ENCODE data around the gene FAM118B.
"Not testable (repeated sequence)": the region's sequence is repeated elsewhere in the genome, so short reads cannot be mapped to it uniquely, and the experiment has no call there.

FAM118B gene

DNA sequence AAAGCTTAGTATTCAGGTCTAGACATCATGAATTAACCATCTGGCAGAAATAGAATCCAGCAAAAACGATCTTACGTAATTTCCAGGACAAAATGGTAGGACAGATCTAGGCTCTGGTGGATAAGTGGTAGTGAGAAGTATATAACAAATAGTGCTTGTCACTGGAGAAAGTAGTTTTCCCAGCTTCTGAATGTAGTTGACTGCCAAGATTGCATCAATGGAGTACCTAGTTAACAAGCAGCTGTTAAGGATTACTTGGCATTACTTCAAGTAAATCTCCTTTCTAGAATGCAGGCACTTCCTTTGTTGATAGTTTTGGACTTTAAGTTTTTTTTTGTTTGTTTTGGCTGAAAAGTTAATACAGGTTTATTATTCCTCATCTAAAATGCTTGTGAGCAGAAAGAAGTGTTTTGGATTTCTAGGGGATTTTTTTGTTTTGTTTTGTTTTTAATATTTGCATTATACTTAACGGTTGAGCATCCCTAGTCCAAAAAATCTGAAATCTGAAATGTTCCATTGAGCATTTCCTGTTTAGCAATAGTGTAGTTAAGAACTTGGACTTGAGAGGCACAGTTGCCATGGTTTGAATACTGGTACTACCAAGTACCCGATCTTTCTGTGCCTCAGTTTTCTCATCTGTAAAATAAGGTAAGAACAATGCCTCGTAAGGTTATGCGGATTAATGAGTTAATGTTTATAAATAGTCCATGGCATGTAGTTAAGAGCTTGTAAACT lies 20.3 kb downstream of the FAM118B start:
- no peak overlapping the region for H3K4me3 ChIP-seq
- H3K36me3 ChIP-seq, result peaks cover 41% of the 10 kb centered on the region
- no peak overlapping the region for H3K27ac ChIP-seq
- H3K4me1 ChIP-seq, result peaks cover 7% of the 10 kb centered on the region; the same call in 1 of the 2 replicates
- no peaks in the 10 kb centered on the region for H3K9me3 ChIP-seq
- no peak for TF ChIP-seq Cebpa-rat (IDR thresholded peaks at IDR 0.05)
- H3K27me3 ChIP-seq, result no peaks in the 10 kb centered on the region
- H3K4me2 ChIP-seq, result no peak overlapping the region
- no peak overlapping the region for H3K9ac ChIP-seq
- no peaks in the 10 kb centered on the region for H4K20me1 ChIP-seq

DNA sequence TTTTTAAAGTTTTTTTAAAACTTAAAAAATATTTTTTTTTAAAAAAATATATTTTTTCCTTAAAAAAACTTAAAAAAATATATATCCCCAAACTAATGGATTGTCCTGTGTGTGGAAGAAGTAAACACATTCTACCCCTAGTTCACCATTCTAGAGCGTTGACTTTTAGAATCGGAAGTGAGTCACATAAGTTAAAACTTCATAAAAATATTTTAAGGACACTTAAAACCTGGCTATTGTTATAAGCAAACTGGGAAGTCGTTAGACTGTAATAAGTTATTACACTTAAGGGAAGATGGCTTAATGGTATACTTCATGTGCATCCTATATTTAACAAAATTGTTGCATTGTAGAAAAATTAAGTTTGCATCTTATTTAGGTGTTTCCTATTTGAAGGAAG lies 21.1 kb downstream of the FAM118B start:
- peaks cover 7% of the 10 kb centered on the region; the same call in 1 of the 2 replicates for H3K4me1 ChIP-seq
- H3K4me2 ChIP-seq, result no peak overlapping the region
- H3K9ac ChIP-seq, result no peak overlapping the region
- H3K9me3 ChIP-seq, result no peaks in the 10 kb centered on the region
- H3K27me3 ChIP-seq, result no peaks in the 10 kb centered on the region
- no peaks in the 10 kb centered on the region for H4K20me1 ChIP-seq
- TF ChIP-seq Cebpa-rat (IDR thresholded peaks at IDR 0.05), result no peak
- no peak overlapping the region for H3K4me3 ChIP-seq
- no peak overlapping the region for H3K27ac ChIP-seq
- H3K36me3 ChIP-seq, result peaks cover 42% of the 10 kb centered on the region

DNA sequence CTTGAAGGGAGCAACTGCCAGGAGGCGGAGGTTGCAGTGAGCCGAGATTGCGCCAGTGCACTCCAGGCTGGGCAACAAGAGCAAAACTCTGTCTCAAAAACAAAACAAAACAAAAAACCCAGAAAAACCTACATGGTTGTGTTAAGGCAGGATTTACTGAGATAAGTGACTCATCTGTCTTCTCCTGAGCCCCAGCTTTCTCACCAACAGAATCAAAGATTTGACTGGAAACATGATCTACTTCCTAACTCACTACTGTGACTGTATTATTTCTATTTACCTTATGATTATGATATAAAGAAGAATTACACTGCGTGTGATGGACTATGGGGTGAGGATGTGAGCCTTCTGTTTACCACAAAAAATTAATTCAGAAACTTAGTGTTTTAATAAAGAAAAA lies 21.8 kb downstream of the FAM118B start:
- Histone ChIP-seq H3K4me2 (no peak overlapping the region), H3K27ac (no peak overlapping the region), H4K20me1 (no peaks in the 10 kb centered on the region), H3K27me3 (no peaks in the 10 kb centered on the region), H3K36me3 (peaks cover 49% of the 10 kb centered on the region), H3K9me3 (no peaks in the 10 kb centered on the region), H3K4me1 (peaks cover 7% of the 10 kb centered on the region; the same call in 1 of the 2 replicates), H3K4me3 (no peak overlapping the region), H3K9ac (no peak overlapping the region)
- TF ChIP-seq Cebpa-rat (IDR thresholded peaks at IDR 0.05), result no peak

DNA sequence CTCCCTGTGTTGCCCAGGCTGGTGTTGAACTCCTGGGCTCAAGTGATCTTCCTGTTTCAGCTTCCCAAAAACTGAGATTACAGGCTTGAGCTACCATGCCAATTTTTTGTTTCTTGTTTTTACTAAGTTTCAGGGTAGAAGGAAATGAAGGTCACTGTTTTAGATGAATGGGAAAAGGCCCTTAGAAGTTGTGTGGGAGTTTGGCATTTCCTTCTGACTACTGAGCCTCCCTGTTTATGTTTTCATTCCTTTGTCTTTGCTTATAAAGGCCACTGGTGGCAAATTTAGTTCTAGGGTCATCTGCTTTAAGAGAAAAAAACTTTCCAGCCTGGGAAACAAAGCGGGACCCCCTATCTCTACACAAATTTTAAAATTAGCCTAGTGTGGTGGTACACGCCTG lies 35.1 kb downstream of the FAM118B start:
- no peaks in the 10 kb centered on the region for H3K9me3 ChIP-seq
- TF ChIP-seq Cebpa-rat (IDR thresholded peaks at IDR 0.05), result no peak
- no peaks in the 10 kb centered on the region for H3K4me1 ChIP-seq
- no peak overlapping the region for H3K27ac ChIP-seq
- no peak overlapping the region for H3K4me2 ChIP-seq
- H3K4me3 ChIP-seq, result no peak overlapping the region
- no peak overlapping the region for H3K9ac ChIP-seq
- H3K27me3 ChIP-seq, result no peaks in the 10 kb centered on the region
- H3K36me3 ChIP-seq, result peaks cover 65% of the 10 kb centered on the region
- H4K20me1 ChIP-seq, result no peaks in the 10 kb centered on the region

- Histone ChIP-seq H4K20me1 (no peaks in the 10 kb centered on the region), H3K4me3 (no peak overlapping the region), H3K27ac (no peak overlapping the region), H3K27me3 (no peaks in the 10 kb centered on the region), H3K9me3 (no peaks in the 10 kb centered on the region), H3K4me2 (no peak overlapping the region), H3K9ac (no peak overlapping the region), H3K36me3 (peaks cover 82% of the 10 kb centered on the region), H3K4me1 (no peaks in the 10 kb centered on the region)
- no peak for TF ChIP-seq Cebpa-rat (IDR thresholded peaks at IDR 0.05)
Measured at GRCh38 chr11:126253265-126253664, 41.7 kb downstream of the FAM118B start.

- no peak overlapping the region for H3K9ac ChIP-seq
- peaks cover 86% of the 10 kb centered on the region for H3K36me3 ChIP-seq
- TF ChIP-seq Cebpa-rat (IDR thresholded peaks at IDR 0.05), result no peak
- H3K27ac ChIP-seq, result no peak overlapping the region
- no peaks in the 10 kb centered on the region for H3K27me3 ChIP-seq
- no peaks in the 10 kb centered on the region for H4K20me1 ChIP-seq
- no peak overlapping the region for H3K4me3 ChIP-seq
- no peak overlapping the region for H3K4me2 ChIP-seq
- H3K9me3 ChIP-seq, result no peaks in the 10 kb centered on the region
- no peaks in the 10 kb centered on the region for H3K4me1 ChIP-seq
Measured at GRCh38 chr11:126254819-126255218, 43.2 kb downstream of the FAM118B start.

DNA sequence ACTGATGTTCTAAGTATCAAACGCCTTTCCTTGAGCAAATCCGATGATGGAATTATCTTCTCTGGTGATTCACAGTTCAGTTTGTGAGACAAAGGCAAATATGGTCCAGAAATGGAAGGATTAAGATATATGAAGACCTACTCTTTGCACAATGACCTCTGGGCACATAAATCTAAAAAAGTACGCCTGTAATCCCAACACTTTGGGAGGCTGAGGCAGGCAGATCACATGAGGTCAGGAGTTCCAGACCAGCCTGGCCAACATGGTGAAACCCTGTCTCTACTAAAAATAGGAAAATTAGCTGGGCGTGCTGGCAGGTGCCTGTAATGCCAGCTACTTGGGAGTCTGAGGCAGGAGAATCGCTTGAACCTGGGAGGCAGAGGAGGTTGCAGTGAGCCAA lies 43.9 kb downstream of the FAM118B start:
- not testable (repeated sequence) for H3K27ac ChIP-seq, H3K4me3 ChIP-seq, H3K9ac ChIP-seq, H3K4me1 ChIP-seq, H3K4me2 ChIP-seq, H4K20me1 ChIP-seq, H3K27me3 ChIP-seq, H3K9me3 ChIP-seq
- peaks cover 86% of the 10 kb centered on the region for H3K36me3 ChIP-seq

- H3K9me3 ChIP-seq, result no peaks in the 10 kb centered on the region
- no peaks in the 10 kb centered on the region for H4K20me1 ChIP-seq
- H3K27ac ChIP-seq, result no peak overlapping the region
- H3K4me2 ChIP-seq, result no peak overlapping the region
- H3K9ac ChIP-seq, result no peak overlapping the region
- no peak for TF ChIP-seq Cebpa-rat (IDR thresholded peaks at IDR 0.05)
- H3K4me3 ChIP-seq, result no peak overlapping the region
- H3K36me3 ChIP-seq, result peaks cover 89% of the 10 kb centered on the region
- no peaks in the 10 kb centered on the region for H3K4me1 ChIP-seq
- H3K27me3 ChIP-seq, result no peaks in the 10 kb centered on the region
Measured at GRCh38 chr11:126256216-126256615, 44.6 kb downstream of the FAM118B start.

DNA sequence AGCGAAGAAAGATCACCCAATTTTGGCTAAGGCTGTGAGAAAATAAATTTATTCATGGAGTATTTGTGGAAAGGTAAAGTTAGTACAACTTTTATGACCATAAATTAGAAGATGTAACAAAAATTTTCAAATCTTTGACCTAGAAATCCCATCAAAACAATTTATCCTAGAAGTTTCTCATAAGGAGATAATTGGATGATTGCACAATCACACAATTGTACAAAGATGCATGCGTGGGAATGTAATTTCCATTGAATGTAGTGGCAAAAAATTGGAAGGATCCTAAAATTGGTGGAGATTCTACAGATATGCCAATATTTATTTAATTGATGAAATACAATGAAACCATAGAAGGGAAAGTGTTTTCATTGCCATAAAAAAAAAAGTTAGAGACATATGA lies 45.6 kb downstream of the FAM118B start:
- H3K4me3 ChIP-seq, result no peak overlapping the region
- peaks cover 2% of the 10 kb centered on the region; the same call in 1 of the 2 replicates for H4K20me1 ChIP-seq
- H3K27ac ChIP-seq, result no peak overlapping the region
- no peaks in the 10 kb centered on the region for H3K4me1 ChIP-seq
- H3K36me3 ChIP-seq, result peaks cover 89% of the 10 kb centered on the region
- H3K9ac ChIP-seq, result no peak overlapping the region
- no peaks in the 10 kb centered on the region for H3K9me3 ChIP-seq
- TF ChIP-seq Cebpa-rat (IDR thresholded peaks at IDR 0.05), result no peak
- H3K4me2 ChIP-seq, result no peak overlapping the region
- no peaks in the 10 kb centered on the region for H3K27me3 ChIP-seq

GRCh38 chr11:126257764-126258163 lies 46.2 kb downstream of the FAM118B start:
- peaks cover 89% of the 10 kb centered on the region for H3K36me3 ChIP-seq
- H3K4me1 ChIP-seq, result no peaks in the 10 kb centered on the region
- no peak overlapping the region for H3K4me3 ChIP-seq
- no peak overlapping the region for H3K4me2 ChIP-seq
- H3K9ac ChIP-seq, result no peak overlapping the region
- TF ChIP-seq Cebpa-rat (IDR thresholded peaks at IDR 0.05), result no peak
- no peak overlapping the region for H3K27ac ChIP-seq
- no peaks in the 10 kb centered on the region for H3K27me3 ChIP-seq
- H4K20me1 ChIP-seq, result peaks cover 8% of the 10 kb centered on the region; the same call in 1 of the 2 replicates
- no peaks in the 10 kb centered on the region for H3K9me3 ChIP-seq

Data from BLaER1 (cell line).